T-cell (primary cell): ENCODE results near the gene PDILT. TPM values are rescaled to one million over a fixed set of nuclear protein-coding genes. Genes with fewer than 3 reads are reported as not detected.

ENCODE experiments used
- ATAC-seq, 4 experiments: fragments of 200-7000 bp in 3 of 4; fragments of 150-1000 bp in 1 of 4; cut with Tn5 transposase; replicated peaks in 1 of 4; 1 replicate in 3 of 4; 2 replicates in 1 of 4; pipeline ENCODE4 v1.10.0; 2021; ENCODE audit warnings: moderate library complexity in 3 of 4, mild to moderate bottlenecking in 2 of 4, moderate number of reproducible peaks in 1 of 4
- CTCF ChIA-PET, 2 donors: fragments of 300-600 bp; sonication (Branson Sonifier 250); formaldehyde crosslinking; loops; one replicate each; lab custom pipeline; 2022; ENCODE audit warnings: antibody characterized with exemption in 2 of 2; lab: Charles Lee
- POLR2A ChIA-PET, 2 donors: fragments of 300-600 bp; sonication (Branson Sonifier 250); formaldehyde crosslinking; loops; one replicate each; lab custom pipeline; 2022; ENCODE audit warnings: antibody characterized with exemption in 2 of 2; lab: Charles Lee
- DNase-seq, 35 experiments: peaks; one replicate each; pipeline versions ENCODE4 v3.0.0 to v3.0.0-alpha.2; 2013 to 2023
- H3K27ac ChIP-seq: one replicate; pipeline ENCODE4 v1.5.1; 2013; ENCODE audit warnings: low read length
- H3K27me3 ChIP-seq, 2 experiments: replicated peaks in 1 of 2; 1 replicate in 1 of 2; 2 replicates in 1 of 2; pipeline versions ENCODE4 v1.6.1 to v1.7.0; 2013; ENCODE audit warnings: low read length in 1 of 2, mixed read lengths in 1 of 2; ENCODE audit not compliant: control insufficient read depth in 2 of 2, insufficient read depth in 2 of 2; ENCODE audit errors: extremely low read depth in 1 of 2
- H3K36me3 ChIP-seq, 2 donors: 1 replicate in 1 of 2; 2 replicates in 1 of 2; pipeline versions ENCODE4 v1.6.1 to v1.7.0; 2013; ENCODE audit warnings: low read length in 1 of 2; ENCODE audit not compliant: control insufficient read depth in 2 of 2, insufficient read depth in 1 of 2; ENCODE audit errors: extremely low read depth in 1 of 2
- H3K4me1 ChIP-seq, 2 experiments: 1 replicate in 1 of 2; 2 replicates in 1 of 2; pipeline versions ENCODE4 v1.6.1 to v1.7.0; 2013; ENCODE audit warnings: low read length in 2 of 2, mixed read lengths in 1 of 2; ENCODE audit not compliant: insufficient read depth in 2 of 2, control insufficient read depth in 1 of 2; ENCODE audit errors: extremely low read depth in 1 of 2
- H3K4me3 ChIP-seq, 2 donors: 1 replicate in 1 of 2; 2 replicates in 1 of 2; pipeline versions ENCODE4 v1.5.1 to v1.7.0; 2013; ENCODE audit warnings: mild to moderate bottlenecking in 2 of 2, low read length in 1 of 2, moderate library complexity in 1 of 2; ENCODE audit not compliant: control insufficient read depth in 1 of 2; ENCODE audit errors: extremely low read depth in 1 of 2
- H3K9me3 ChIP-seq: 2 replicates; pipeline ENCODE4 v1.7.0; 2013
- H3K27ac Mint-ChIP-seq, 2 donors: one replicate each; pipeline ENCODE4 v1.8.0; 2020 to 2021; ENCODE audit warnings: mild to moderate bottlenecking in 2 of 2, mixed read lengths in 2 of 2
- H3K27me3 Mint-ChIP-seq, 2 donors: one replicate each; pipeline ENCODE4 v1.8.0; 2021 to 2022; ENCODE audit warnings: mixed read lengths in 2 of 2
- H3K36me3 Mint-ChIP-seq: one replicate; pipeline ENCODE4 v1.8.0; 2021; ENCODE audit warnings: mixed read lengths
- H3K4me1 Mint-ChIP-seq, 3 donors: one replicate each; pipeline ENCODE4 v1.8.0; 2020 to 2022; ENCODE audit warnings: mixed read lengths in 3 of 3, mild to moderate bottlenecking in 1 of 3
- H3K4me3 Mint-ChIP-seq, 3 donors: one replicate each; pipeline ENCODE4 v1.8.0; 2020 to 2022; ENCODE audit warnings: mild to moderate bottlenecking in 3 of 3, mixed read lengths in 3 of 3, moderate library complexity in 3 of 3
- H3K9me3 Mint-ChIP-seq, 3 donors: one replicate each; pipeline ENCODE4 v1.8.0; 2020 to 2022; ENCODE audit warnings: mixed read lengths in 3 of 3
- WGBS: methylation state at CpG from one replicate; pipeline ENCODE4 v1.1.5; 2013; ENCODE audit warnings: missing lambda C conversion rate; ENCODE audit not compliant: insufficient coverage; 5-methylcytosine and 5-hydroxymethylcytosine counted together
- total RNA-seq, 35 experiments: library from RNA in 6 of 35; stranded (reverse) in 6 of 35; fragments of 120-200 nt in 1 of 35; gene quantifications; one replicate each; pipeline versions ENCODE4 v1.2.1 to v1.2.4 and lab custom pipeline; 2013 to 2026

The PDILT gene
- total RNA-seq, 5 donors from 2014 or later (not counting 1 experiment from before 2014, with no cell fraction given): not detected

GRCh38 chr16:20359997-20360396, 44.5 kb downstream of the PDILT start:
- Mint-ChIP-seq H3K4me1 (no peaks in the 10 kb centered on the region), H3K4me3 (no peak overlapping the region), H3K27ac (no peak overlapping the region), H3K36me3 (no peaks in the 10 kb centered on the region), H3K9me3 (peaks cover 0 to 7% (median 0%) of the 10 kb centered on the region in 3 donors), H3K27me3 (peaks cover 7 to 14% of the 10 kb centered on the region in 2 donors)
- CTCF ChIA-PET: no interaction called here
- Histone ChIP-seq H3K4me1 (no peaks in the 10 kb centered on the region), H3K4me3 (no peak overlapping the region), H3K27me3 (peaks cover 0 to 9% of the 10 kb centered on the region in 2 experiments), H3K27ac (no peak overlapping the region), H3K9me3 (no peaks in the 10 kb centered on the region), H3K36me3 (no peaks in the 10 kb centered on the region)
- WGBS: no CpG with 5 or more reads among the region's 2 CpGs
- DNase-seq (no peak), ATAC-seq (no peak)
- POLR2A ChIA-PET: no interaction called here

- H3K36me3 Mint-ChIP-seq: no peaks in the 10 kb centered on the region
- Histone ChIP-seq H3K4me3 (no peak overlapping the region), H3K4me1 (no peaks in the 10 kb centered on the region), H3K27ac (no peak overlapping the region), H3K27me3 (peaks cover 0 to 9% of the 10 kb centered on the region in 2 experiments), H3K9me3 (no peaks in the 10 kb centered on the region), H3K36me3 (no peaks in the 10 kb centered on the region)
- peaks cover 9 to 17% of the 10 kb centered on the region in 2 donors for H3K27me3 Mint-ChIP-seq
- no peaks in the 10 kb centered on the region for H3K4me1 Mint-ChIP-seq
- peaks cover 0 to 7% (median 0%) of the 10 kb centered on the region in 3 donors for H3K9me3 Mint-ChIP-seq
- no peak overlapping the region for H3K27ac Mint-ChIP-seq
- no peak for ATAC-seq
- no peak for DNase-seq
- 82% methylated on average over 2 of the region's 7 CpGs for WGBS
- CTCF ChIA-PET: interaction anchor here in 1 of 2 donors (0.7 kb wide), 1 partner anchor 30 kb away, joined by 3 read pairs; no protein-coding TSS in a partner anchor
- POLR2A ChIA-PET: no interaction called here
- no peak overlapping the region for H3K4me3 Mint-ChIP-seq
Observed at GRCh38 chr16:20355114-20355782, 49.3 kb downstream of the PDILT start.

GRCh38 chr16:20353379-20353778, 51.2 kb downstream of the PDILT start:
- POLR2A ChIA-PET: no interaction called here
- no peak for ATAC-seq

GRCh38 chr16:20352615-20353014, 51.9 kb downstream of the PDILT start, which contains the start of gene UMOD:
Gene UMOD (minus strand): TSS chr16:20352715. CDS start chr16:20350737, 1,978 bp downstream.
- Histone ChIP-seq H3K9me3 (no peaks in the 10 kb centered on the region), H3K4me1 (no peaks in the 10 kb centered on the region), H3K4me3 (no peak within 1 kb of the TSS), H3K27me3 (peaks cover 0 to 9% of the 10 kb centered on the region in 2 experiments), H3K36me3 (no peaks in the 10 kb centered on the region), H3K27ac (no peak within 1 kb of the TSS)
- peaks cover 0 to 7% (median 0%) of the 10 kb centered on the region in 3 donors for H3K9me3 Mint-ChIP-seq
- H3K36me3 Mint-ChIP-seq: no peaks in the 10 kb centered on the region
- no peaks in the 10 kb centered on the region for H3K4me1 Mint-ChIP-seq
- DNase-seq (no peak), ATAC-seq (no peak)
- WGBS: no CpG with 5 or more reads among the region's 2 CpGs
- peaks cover 7 to 14% of the 10 kb centered on the region in 2 donors for H3K27me3 Mint-ChIP-seq
- ChIA-PET POLR2A (no interaction called here), CTCF (no interaction called here)
- H3K27ac Mint-ChIP-seq: no peak within 1 kb of the TSS
- no peak within 1 kb of the TSS for H3K4me3 Mint-ChIP-seq

More at GRCh38 chr16:20353379-20353778, 51.2 kb downstream of the PDILT start:
- H3K4me3 ChIP-seq: no peak overlapping the region
- H3K36me3 ChIP-seq: no peaks in the 10 kb centered on the region
- CTCF ChIA-PET: no interaction called here
- H3K27me3 Mint-ChIP-seq: peaks cover 7 to 14% of the 10 kb centered on the region in 2 donors
- peaks cover 0 to 7% (median 0%) of the 10 kb centered on the region in 3 donors for H3K9me3 Mint-ChIP-seq
- H3K4me3 Mint-ChIP-seq: no peak overlapping the region
- peaks cover 0 to 13% of the 10 kb centered on the region in 2 experiments for H3K27me3 ChIP-seq
- H3K27ac Mint-ChIP-seq: no peak overlapping the region
- no peaks in the 10 kb centered on the region for H3K4me1 ChIP-seq
- no peaks in the 10 kb centered on the region for H3K9me3 ChIP-seq
- no peak for DNase-seq
- no peaks in the 10 kb centered on the region for H3K4me1 Mint-ChIP-seq
- no peak overlapping the region for H3K27ac ChIP-seq
- H3K36me3 Mint-ChIP-seq: no peaks in the 10 kb centered on the region

- Histone ChIP-seq H3K9me3 (no peaks in the 10 kb centered on the region), H3K4me3 (no peak overlapping the region), H3K27ac (no peak overlapping the region), H3K36me3 (no peaks in the 10 kb centered on the region), H3K4me1 (no peaks in the 10 kb centered on the region), H3K27me3 (peaks cover 0 to 8% of the 10 kb centered on the region in 2 experiments)
- WGBS: no CpG with 5 or more reads among the region's 6 CpGs
- no peak for DNase-seq
- no peak for ATAC-seq
- H3K27ac Mint-ChIP-seq: no peak overlapping the region
- H3K36me3 Mint-ChIP-seq: no peaks in the 10 kb centered on the region
- H3K27me3 Mint-ChIP-seq: peaks cover 0 to 7% of the 10 kb centered on the region in 2 donors
- no peak overlapping the region for H3K4me3 Mint-ChIP-seq
- POLR2A ChIA-PET: no interaction called here
- H3K9me3 Mint-ChIP-seq: no peaks in the 10 kb centered on the region
- H3K4me1 Mint-ChIP-seq: no peaks in the 10 kb centered on the region
- CTCF ChIA-PET: no interaction called here
Observed at GRCh38 chr16:20349615-20350014, 54.9 kb downstream of the PDILT start.

- no peak overlapping the region for H3K27ac ChIP-seq
- no peak for ATAC-seq
- POLR2A ChIA-PET: no interaction called here
- no peaks in the 10 kb centered on the region for H3K4me1 Mint-ChIP-seq
- no peak for DNase-seq
- no peaks in the 10 kb centered on the region for H3K9me3 ChIP-seq
- H3K27me3 ChIP-seq: peaks cover 0 to 8% of the 10 kb centered on the region in 2 experiments
- H3K4me3 ChIP-seq: no peak overlapping the region
- CTCF ChIA-PET: no interaction called here
- WGBS: 38% methylated on average over 76 of the region's 77 CpGs
- no peaks in the 10 kb centered on the region for H3K36me3 Mint-ChIP-seq
- H3K27ac Mint-ChIP-seq: no peak overlapping the region
- no peaks in the 10 kb centered on the region for H3K9me3 Mint-ChIP-seq
- peaks cover 0 to 7% of the 10 kb centered on the region in 2 donors for H3K27me3 Mint-ChIP-seq
- H3K4me1 ChIP-seq: no peaks in the 10 kb centered on the region
- no peak overlapping the region for H3K4me3 Mint-ChIP-seq
- H3K36me3 ChIP-seq: no peaks in the 10 kb centered on the region
Observed at GRCh38 chr16:20348365-20349185, 56.0 kb downstream of the PDILT start.
